ENCODE results near the gene CLPTM1L. TPM values are rescaled to one million over a fixed set of nuclear protein-coding genes. Genes with fewer than 3 reads are reported as not detected.

The CLPTM1L gene
- total and polyA plus RNA-seq, 12 donors, result 40.7 to 96.5 (median 83.2) TPM

- Histone ChIP-seq H3K27ac (no peak overlapping the region), H3K4me3 (no peak overlapping the region), H3K4me1 (replicated peaks in 1 of 2) (no peaks in the 10 kb centered on the region), H3K27me3 (peaks cover 37% of the 10 kb centered on the region), H3K36me3 (replicated peaks in 1 of 2) (no peaks in the 10 kb centered on the region), H3K9me3 (replicated peaks in 1 of 3) (no peaks in the 10 kb centered on the region)
- TF ChIP-seq POLR2A (IDR thresholded peaks at IDR 0.05) (no peak), CTCF (IDR thresholded peaks at IDR 0.05) (no peak)
- no peak for DNase-seq
- WGBS, 4 donors, result 60 to 69% (median 66%) methylated on average over 13 to 31 of the region's 31 CpGs
- intact Hi-C loops (cut with DNase I), result no loop called here
These were observed 14.2 kb upstream of the CLPTM1L start for GRCh38 chr5:1359031-1359645.

GRCh38 chr5:1358726-1359025 is 13.8 kb upstream of the CLPTM1L start:
- Histone ChIP-seq H3K9me3 (replicated peaks in 1 of 3) (no peaks in the 10 kb centered on the region), H3K36me3 (replicated peaks in 1 of 2) (no peaks in the 10 kb centered on the region), H3K27ac (no peak overlapping the region), H3K4me3 (no peak overlapping the region), H3K4me1 (replicated peaks in 1 of 2) (no peaks in the 10 kb centered on the region), H3K27me3 (peaks cover 37% of the 10 kb centered on the region)
- 67 to 83% (median 74%) methylated on average over 4 to 10 of the region's 10 CpGs for whole genome bisulfite sequencing, 4 donors
- TF ChIP-seq POLR2A (IDR thresholded peaks at IDR 0.05) (no peak), CTCF (IDR thresholded peaks at IDR 0.05) (no peak)
- DNase-seq, result no peak
- intact Hi-C loops (cut with DNase I), result no loop called here

- intact Hi-C loops (cut with DNase I), result no loop called here
These were observed 13.2 kb upstream of the CLPTM1L start for GRCh38 chr5:1357946-1358725.

More at GRCh38 chr5:1357946-1358725, 13.2 kb upstream of the CLPTM1L start:
- H3K4me3 ChIP-seq, result no peak overlapping the region
- H3K4me1 ChIP-seq (replicated peaks in 1 of 2), result no peaks in the 10 kb centered on the region
- TF ChIP-seq POLR2A (IDR thresholded peaks at IDR 0.05) (no peak), CTCF (IDR thresholded peaks at IDR 0.05) (no peak)
- 73 to 85% (median 78%) methylated on average over 18 to 25 of the region's 25 CpGs for WGBS, 4 donors
- H3K27ac ChIP-seq, result no peak overlapping the region
- H3K36me3 ChIP-seq (replicated peaks in 1 of 2), result no peaks in the 10 kb centered on the region
- DNase-seq, result no peak
- no peaks in the 10 kb centered on the region for H3K9me3 ChIP-seq (replicated peaks in 1 of 3)
- peaks cover 37% of the 10 kb centered on the region for H3K27me3 ChIP-seq

Data from adrenal gland (tissue), 12 donors.